ENCODE results near the gene PCBP3.
"Not testable (repeated sequence)": the region's sequence is repeated elsewhere in the genome, so short reads cannot be mapped to it uniquely, and the experiment has no call there.

PCBP3 gene

DNA sequence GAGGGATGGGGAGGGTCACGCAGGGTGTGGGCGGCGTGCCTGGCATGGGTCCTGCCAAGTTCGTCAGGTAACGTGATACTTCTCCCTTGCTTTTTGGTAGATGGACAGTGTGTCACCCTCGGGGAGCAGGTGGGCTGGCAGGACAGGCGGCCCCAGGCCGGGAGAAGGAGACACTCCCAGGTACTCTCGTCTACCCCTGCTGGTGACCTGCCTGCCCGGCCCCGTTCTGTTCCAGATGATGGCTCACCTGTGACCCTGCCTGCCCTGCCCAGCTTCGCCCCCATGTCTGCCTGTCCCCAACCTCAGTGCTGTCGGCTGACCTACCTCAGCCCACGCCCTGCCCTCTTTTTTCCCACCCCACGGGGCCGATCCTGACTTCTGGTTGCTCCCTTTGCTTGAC, 144.7 kb downstream of the PCBP3 start:
- no peak for DNase-seq (ENCODE audit: low spot score)

- no peak for DNase-seq (ENCODE audit: low spot score)
Measured at GRCh38 chr21:45788637-45789506, 145.3 kb downstream of the PCBP3 start.

DNA sequence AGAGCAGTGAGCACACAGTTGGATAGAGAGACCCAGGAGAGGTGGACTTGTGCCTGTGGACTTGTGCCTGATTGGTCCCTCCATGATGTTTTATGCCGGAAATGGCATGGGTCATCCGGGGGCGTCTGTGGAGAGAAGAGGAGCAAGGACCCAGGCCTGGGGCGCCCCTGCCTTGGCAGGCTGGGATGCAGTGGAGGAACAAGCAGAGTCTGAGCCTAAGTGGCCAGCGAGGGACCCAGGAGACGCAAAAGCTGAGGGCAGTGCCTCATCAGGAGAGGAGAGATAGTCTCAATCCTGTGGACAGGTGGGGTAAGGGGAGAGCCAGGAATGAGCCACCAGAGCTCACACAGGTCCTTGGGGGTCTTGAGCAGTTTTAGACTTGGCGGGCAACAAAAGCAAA, 146.9 kb downstream of the PCBP3 start:
- DNase-seq (ENCODE audit: low spot score) = no peak

GRCh38 chr21:45791562-45792418, 148.3 kb downstream of the PCBP3 start:
- DNase-seq (ENCODE audit: low spot score) = no peak

DNA sequence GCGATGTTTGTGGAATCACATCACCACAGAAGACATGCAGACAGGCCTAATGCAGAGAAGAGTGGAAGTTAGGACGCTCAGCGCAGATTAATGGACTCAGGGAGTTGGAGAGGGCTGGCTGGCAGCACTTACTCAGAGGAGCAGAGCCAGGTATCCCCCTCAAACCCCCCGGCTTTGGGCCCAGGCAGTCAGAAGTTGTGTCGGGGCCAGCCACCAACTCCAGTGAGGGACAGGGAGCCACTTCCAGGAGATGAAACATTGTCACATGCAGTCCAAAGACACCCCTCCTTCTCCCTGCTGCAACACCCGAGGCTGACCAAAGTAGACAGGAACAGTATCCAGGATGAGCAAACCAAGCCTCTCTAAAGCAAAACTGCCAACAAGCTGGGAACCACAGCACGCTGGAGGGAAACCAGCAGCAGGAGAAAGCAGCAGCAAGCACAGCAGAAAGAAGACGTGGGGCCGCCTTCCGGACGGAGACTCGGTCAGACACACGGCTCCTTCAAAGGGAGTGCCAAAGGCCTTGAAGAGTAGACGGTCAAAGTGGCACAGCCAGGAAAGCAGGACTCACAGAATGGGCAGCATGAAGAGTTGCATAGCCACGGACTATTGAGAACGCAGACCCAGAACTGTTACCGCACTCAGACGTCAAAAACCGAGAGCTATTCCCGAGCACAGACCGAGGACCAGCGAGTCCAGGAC, 149.3 kb downstream of the PCBP3 start:
- no peak for DNase-seq (ENCODE audit: low spot score)

GRCh38 chr21:45794027-45794426, 150.5 kb downstream of the PCBP3 start:
- no peak for DNase-seq (ENCODE audit: low spot score)

DNA sequence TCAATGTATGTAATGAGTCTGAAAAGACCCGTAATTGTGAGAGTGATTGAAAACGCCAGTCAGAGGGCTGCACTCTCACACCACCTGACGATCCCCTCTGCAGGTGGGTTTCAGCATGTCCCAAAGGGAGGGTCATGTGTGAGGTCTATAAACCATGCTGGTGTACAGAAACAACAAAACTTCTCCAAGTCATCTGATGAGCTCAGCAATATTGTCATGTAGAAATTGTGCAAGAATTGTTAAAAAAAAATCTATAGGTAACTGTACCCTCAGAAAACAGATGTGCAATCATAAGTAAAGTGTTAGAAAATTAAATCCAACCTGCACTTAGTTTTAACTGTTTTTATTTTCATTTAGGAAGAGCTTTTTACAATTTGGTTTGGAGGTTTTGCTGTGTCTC, 152.5 kb downstream of the PCBP3 start:
- DNase-seq (ENCODE audit: low spot score) = no peak

- DNase-seq (ENCODE audit: low spot score) = no peak
Measured at GRCh38 chr21:45797338-45797737, 153.8 kb downstream of the PCBP3 start.

DNA sequence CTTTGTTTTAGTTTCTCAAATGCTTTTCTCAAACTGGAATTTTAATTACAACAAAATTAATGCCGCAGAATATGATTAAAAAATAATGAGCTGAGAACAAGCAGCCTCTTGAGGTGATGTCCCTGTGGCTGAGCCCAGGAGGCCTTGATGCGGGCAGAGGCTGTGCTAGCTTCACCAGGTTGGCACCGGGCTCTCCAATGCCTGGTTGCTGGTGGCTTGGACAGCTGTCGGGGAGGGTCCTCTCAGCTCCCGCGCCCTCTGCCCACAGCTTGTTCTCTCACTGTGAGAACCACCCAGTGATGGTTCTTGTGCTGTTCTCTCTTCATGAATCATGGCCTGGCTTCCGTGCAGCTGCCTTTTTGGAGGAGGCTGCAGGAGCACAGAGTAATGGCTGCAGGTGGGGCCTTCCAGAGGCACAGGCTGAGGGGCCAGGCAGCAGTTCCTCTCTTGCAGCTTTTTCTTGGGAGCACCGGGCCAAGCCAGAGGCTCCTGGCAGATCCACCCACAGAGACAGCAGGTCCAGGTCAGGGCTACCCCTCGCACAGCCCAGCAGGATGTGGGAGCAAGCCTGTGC, 156.3 kb downstream of the PCBP3 start:
- no peak for DNase-seq (ENCODE audit: low spot score)

GRCh38 chr21:45800339-45801080, 157.0 kb downstream of the PCBP3 start:
- no peak for DNase-seq (ENCODE audit: low spot score)

DNA sequence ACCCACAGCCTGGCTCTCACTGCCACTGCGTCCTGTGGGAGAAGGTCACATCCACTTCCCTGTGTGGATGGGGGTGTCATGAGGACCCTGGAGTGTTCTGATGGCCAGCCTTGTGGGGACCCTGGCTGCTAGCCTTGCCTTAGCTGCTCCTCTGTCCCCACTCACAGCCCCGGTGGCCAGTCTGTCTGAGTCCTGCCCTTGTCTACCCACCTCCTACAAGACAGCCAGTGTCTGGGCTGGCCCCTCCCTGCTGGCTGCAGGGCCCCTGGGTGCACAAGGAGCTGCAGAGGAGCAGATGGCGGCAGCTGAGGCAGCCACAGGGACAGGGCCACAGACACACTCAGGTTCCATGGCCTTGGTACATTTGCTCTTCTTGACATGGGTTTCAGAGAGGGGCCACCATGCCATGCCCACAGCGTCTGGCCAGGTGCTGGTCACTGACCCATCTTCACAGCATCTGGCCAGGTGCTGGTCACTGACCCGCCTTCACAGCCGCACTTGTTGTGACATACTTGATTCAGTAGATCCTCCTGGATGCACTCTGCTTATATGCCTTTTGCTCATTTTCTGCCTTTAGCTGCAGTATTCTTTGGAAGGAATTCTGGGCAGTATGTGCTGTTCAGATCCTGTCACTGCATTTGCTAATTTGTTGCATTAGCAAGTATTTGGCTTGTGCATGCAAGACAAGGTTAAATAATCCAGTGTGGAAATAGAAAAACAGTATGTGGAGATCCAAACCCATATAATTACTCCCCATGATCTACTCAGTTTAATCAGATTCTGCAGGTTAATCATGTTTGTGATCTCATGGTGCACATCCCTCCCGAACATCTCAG, 157.8 kb downstream of the PCBP3 start:
- no peak for DNase-seq (ENCODE audit: low spot score)

- no peak for DNase-seq (ENCODE audit: low spot score)
Measured at GRCh38 chr21:45801989-45802388, 158.5 kb downstream of the PCBP3 start.

- DNase-seq (ENCODE audit: low spot score) = no peak
Measured at GRCh38 chr21:45802425-45802824, 158.9 kb downstream of the PCBP3 start.

DNA sequence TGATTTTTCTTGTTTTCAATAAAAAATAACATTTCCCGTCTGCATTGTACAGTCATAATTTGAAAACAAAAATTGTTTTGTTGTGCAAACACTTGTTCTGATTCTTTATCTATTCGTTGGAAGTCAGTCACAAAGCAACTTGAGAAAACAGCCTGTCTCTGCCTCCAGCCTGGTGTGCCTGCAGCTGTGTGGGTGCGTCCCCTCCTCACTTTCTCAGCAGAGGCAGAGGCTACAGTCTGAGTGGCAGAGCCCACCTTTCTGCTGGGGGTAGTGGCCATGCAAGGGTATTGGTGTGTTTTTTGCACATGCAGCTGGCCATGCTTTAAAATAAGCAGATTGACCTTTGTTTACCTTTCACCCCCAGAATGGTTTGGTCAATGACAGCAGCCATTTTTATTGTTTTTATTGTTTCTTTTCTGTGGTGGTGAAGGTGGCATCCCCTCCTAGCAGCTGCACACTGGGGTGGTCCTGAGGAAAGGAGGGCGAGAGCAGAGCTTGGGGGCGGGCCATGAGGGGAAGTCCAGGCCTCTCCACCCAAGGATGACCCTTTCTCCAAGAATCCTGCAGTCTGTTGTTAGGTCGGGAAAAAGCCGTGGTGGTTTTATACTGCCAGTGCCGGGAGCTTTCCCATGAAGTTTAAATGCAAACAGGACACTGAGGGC, 159.6 kb downstream of the PCBP3 start:
- DNase-seq (ENCODE audit: low spot score) = no peak

DNA sequence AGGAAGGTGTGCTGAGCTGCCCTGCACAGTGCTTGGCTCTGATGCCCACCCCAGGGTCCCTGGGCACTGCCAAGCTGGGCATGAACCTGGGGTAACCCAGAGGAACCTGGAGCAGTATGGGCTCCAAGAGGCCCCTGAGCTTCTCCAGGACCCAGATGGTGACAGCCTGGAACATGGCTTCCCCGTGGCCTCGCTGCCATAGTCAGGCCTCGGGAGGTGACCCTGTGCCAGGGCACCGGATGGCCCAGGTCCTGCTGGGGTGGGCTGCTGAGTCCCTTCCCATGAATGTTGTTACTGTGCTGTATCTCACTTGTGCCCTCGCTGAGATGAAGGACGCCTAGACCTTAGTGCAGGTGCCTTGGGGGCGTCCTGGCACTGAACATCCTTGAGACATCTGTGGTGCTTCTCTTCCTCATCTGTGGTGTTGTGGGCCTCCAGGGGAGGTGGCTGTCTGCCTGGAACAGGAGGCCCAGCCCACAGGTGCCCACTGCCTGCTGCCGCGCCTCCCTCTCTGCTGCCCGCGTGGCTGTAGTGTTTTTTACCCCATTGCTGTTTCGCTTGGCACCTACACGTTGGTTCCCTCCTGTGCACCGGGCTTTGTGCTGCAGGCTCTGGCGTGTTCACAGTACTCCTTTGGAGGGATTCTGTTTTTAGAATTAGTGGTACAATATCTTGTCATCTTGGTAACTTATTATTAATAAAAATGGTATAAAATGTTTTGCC, 160.3 kb downstream of the PCBP3 start:
- DNase-seq (ENCODE audit: low spot score) = no peak

DNA sequence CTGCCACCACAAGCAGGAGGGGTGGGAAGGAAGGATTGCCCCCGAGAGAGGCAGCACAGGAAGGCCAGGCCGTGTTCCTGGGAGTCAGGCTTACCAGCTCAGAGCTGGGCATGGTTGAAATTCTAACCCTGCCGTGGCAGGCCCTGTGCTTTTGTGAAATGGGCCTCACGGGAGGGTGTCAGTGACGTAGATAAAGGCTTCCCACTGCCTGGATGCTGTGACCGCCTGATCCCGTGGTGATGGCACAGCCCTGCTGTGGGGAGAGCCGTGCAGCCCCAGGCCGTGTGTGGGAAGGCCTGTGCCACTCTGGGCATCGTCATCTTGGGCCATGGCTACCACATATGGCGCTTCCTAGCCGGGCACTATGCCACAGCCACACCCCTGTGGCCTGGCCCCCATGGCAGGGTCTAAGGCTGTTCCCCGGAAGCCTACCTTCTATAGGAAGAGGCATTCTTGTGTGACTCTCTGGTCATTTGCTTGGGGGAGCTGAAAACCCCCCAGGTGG, 161.3 kb downstream of the PCBP3 start:
- DNase-seq (ENCODE audit: low spot score) = no peak

GRCh38 chr21:45805321-45805720, 161.8 kb downstream of the PCBP3 start:
- DNase-seq (ENCODE audit: low spot score) = no peak

GRCh38 chr21:45806042-45806441, 162.5 kb downstream of the PCBP3 start:
- DNase-seq (ENCODE audit: low spot score) = no peak

- not testable (repeated sequence) for DNase-seq (ENCODE audit: low spot score)
Measured at GRCh38 chr21:45808663-45809062, 165.1 kb downstream of the PCBP3 start.

Data from hepatic stellate cell (primary cell).